Neural crest cell (in vitro differentiated cells): ENCODE measurements around the gene SLC25A13. TPM values are rescaled to one million over a fixed set of nuclear protein-coding genes. Genes with fewer than 3 reads are reported as not detected.

Experiments used
- DNase-seq: peaks from one replicate; pipeline ENCODE4 v3.0.0; 2021; ENCODE audit warnings: low read depth, mixed read lengths, low spot score
- H3K27ac Mint-ChIP-seq: one replicate; pipeline ENCODE4 v1.8.0; 2021; ENCODE audit warnings: mild to moderate bottlenecking, mixed read lengths; ENCODE audit not compliant: unreplicated experiment
- H3K27me3 Mint-ChIP-seq: 2 replicates; pipeline ENCODE4 v1.8.0; 2021; ENCODE audit warnings: low read depth, mild to moderate bottlenecking, mixed read lengths
- H3K36me3 Mint-ChIP-seq: 2 replicates; pipeline ENCODE4 v1.8.0; 2021; ENCODE audit warnings: low read depth, mild to moderate bottlenecking, mixed read lengths
- H3K4me1 Mint-ChIP-seq: 2 replicates; pipeline ENCODE4 v1.8.0; 2021; ENCODE audit warnings: mixed read lengths
- H3K4me3 Mint-ChIP-seq: one replicate; pipeline ENCODE4 v1.8.0; 2021; ENCODE audit warnings: mild to moderate bottlenecking, mixed read lengths
- H3K9me3 Mint-ChIP-seq: 2 replicates; pipeline ENCODE4 v1.8.0; 2021; ENCODE audit warnings: mixed read lengths
- total RNA-seq: library from RNA; stranded (reverse); gene quantifications from 2 replicates; pipeline ENCODE4 v1.2.1, GENCODE V29; 2021
- TF ChIP-seq, protein P1 (sequence below): fragments of 200-600 bp; sonication (generic); conservative IDR thresholded peaks from 2 replicates; pipeline ENCODE4 v1.5.0; 2021; ENCODE audit warnings: antibody characterized with exemption, mild to moderate bottlenecking

SLC25A13 gene
- total RNA-seq, 1 donor from 2014 or later, result 68.3 TPM

DNA sequence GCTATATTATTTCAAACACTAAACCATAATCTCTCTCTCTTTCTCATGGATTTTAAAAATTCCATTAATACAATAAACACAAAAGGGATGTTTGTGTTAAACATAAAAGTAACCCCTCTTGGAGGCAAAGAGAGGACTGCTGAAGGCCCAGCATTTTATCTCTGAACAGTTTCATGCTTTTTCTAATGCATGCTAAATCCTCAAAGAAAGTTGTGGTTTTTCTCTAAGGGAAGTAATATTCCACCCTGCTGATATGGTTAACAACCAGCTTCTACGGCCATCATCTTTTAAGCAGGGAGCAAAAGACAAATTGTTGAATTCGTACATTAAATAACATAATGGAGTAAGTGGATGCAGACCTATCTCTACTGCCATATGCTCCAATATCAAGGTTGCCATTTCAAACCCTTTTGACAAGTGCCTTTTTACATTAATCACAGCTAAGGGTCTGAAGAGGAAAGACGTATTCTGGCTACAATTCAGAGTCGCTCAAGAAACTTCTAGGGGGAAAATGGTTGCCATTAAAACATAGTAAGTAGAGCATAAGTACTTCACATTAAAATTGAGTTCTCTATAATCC lies 103.1 kb downstream of the SLC25A13 start:
- Mint-ChIP-seq H3K9me3 (peaks cover 5% of the 10 kb centered on the region), H3K4me1 (peaks cover 4% of the 10 kb centered on the region), H3K27me3 (no peaks in the 10 kb centered on the region), H3K36me3 (peaks cover 5% of the 10 kb centered on the region), H3K4me3 (no peak overlapping the region), H3K27ac (no peak overlapping the region)
- DNase-seq, result no peak
- TF ChIP-seq, protein P1, sequence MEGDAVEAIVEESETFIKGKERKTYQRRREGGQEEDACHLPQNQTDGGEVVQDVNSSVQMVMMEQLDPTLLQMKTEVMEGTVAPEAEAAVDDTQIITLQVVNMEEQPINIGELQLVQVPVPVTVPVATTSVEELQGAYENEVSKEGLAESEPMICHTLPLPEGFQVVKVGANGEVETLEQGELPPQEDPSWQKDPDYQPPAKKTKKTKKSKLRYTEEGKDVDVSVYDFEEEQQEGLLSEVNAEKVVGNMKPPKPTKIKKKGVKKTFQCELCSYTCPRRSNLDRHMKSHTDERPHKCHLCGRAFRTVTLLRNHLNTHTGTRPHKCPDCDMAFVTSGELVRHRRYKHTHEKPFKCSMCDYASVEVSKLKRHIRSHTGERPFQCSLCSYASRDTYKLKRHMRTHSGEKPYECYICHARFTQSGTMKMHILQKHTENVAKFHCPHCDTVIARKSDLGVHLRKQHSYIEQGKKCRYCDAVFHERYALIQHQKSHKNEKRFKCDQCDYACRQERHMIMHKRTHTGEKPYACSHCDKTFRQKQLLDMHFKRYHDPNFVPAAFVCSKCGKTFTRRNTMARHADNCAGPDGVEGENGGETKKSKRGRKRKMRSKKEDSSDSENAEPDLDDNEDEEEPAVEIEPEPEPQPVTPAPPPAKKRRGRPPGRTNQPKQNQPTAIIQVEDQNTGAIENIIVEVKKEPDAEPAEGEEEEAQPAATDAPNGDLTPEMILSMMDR, result no peak

DNA sequence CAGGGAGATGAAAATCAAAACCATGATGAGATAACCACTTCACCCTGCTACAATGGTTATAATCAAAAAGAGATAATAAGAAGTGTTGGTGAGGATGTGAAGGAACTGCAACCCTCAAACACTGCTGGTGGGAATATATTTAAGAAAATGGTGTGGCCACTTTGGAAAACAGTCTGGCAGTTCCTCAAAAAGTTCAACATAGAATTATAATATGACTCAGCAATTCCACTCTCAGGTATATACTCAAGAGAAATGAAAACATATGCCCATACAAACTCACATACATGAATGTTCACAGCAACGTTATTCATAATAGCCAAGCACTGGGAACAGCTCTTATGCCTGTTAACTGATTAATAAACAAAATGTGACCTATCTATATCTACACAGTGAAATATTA lies 104.8 kb downstream of the SLC25A13 start:
- Mint-ChIP-seq H3K4me1 (no peaks in the 10 kb centered on the region), H3K4me3 (no peak overlapping the region), H3K27ac (no peak overlapping the region), H3K9me3 (peaks cover 5% of the 10 kb centered on the region), H3K27me3 (no peaks in the 10 kb centered on the region), H3K36me3 (peaks cover 5% of the 10 kb centered on the region)
- TF ChIP-seq, protein P1, result no peak
- DNase-seq, result no peak

DNA sequence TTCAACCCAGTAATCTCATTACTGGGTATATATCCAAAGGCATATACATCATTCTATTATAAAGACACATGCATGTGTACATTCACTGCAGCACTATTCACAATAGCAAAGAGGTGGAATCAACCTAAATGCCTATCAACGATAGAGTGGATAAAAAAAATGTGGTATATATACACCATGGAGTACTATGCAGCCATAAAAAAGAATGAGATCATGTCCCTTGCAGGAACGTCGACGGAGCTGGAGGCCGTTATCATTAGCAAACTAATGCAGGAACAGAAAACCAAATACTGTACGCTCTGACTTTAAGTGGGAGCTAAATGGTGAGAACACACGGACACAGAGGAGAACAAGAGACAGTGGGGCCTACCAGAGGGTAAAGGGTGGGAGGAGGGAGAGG lies 105.5 kb downstream of the SLC25A13 start:
- H3K27ac Mint-ChIP-seq, result no peak overlapping the region
- H3K4me1 Mint-ChIP-seq, result no peaks in the 10 kb centered on the region
- H3K4me3 Mint-ChIP-seq, result no peak overlapping the region
- H3K9me3 Mint-ChIP-seq, result peaks cover 5% of the 10 kb centered on the region
- TF ChIP-seq, protein P1, result no peak
- DNase-seq, result no peak
- H3K27me3 Mint-ChIP-seq, result no peaks in the 10 kb centered on the region
- H3K36me3 Mint-ChIP-seq, result peaks cover 5% of the 10 kb centered on the region

DNA sequence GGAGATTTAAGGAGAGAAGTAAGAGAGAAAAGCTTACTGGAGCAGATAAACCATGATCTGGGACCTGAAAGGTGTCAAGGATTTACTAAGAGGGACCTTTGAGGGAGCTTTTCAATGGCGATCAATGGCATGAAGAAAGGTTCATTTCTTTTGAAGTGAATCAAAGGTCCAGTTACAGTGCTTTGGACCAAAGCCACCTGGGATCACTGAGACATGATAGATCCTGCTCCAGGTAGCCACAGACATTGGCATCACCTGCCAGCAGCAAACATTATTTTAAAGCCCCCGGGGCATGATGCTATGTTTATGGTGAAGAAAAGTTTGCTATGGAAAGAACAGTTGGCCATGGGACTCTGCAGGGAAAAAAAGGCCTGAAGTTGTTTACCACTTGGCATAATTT lies 109.4 kb downstream of the SLC25A13 start:
- no peaks in the 10 kb centered on the region for H3K4me1 Mint-ChIP-seq
- H3K27ac Mint-ChIP-seq, result no peak overlapping the region
- H3K36me3 Mint-ChIP-seq, result peaks cover 5% of the 10 kb centered on the region
- H3K4me3 Mint-ChIP-seq, result no peak overlapping the region
- no peaks in the 10 kb centered on the region for H3K27me3 Mint-ChIP-seq
- DNase-seq, result no peak
- H3K9me3 Mint-ChIP-seq, result peaks cover 5% of the 10 kb centered on the region
- TF ChIP-seq, protein P1, result no peak

DNA sequence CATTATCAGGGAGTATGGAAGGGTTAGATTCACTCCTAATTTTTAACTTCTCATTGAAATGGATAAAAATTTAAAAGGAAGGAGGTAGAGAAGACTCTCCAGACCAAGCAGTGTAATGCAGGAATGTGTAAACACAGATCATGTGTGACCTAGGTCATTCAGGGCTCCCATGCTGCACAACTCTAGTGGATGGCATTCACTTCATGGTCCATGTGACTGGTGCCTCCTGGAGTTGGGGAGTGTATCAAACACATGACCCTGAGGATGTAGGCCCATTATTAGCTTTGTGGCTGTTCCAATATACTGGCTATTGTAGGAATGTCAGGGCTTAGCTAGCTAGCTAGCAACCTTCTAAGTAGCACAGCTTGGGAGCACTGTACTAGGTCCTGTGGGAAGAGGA lies 109.9 kb downstream of the SLC25A13 start:
- Mint-ChIP-seq H3K27ac (no peak overlapping the region), H3K27me3 (no peaks in the 10 kb centered on the region)

More for the DNA sequence above, 109.9 kb downstream of the SLC25A13 start:
- H3K9me3 Mint-ChIP-seq, result peaks cover 5% of the 10 kb centered on the region
- H3K4me1 Mint-ChIP-seq, result no peaks in the 10 kb centered on the region
- no peak for DNase-seq
- no peak overlapping the region for H3K4me3 Mint-ChIP-seq
- TF ChIP-seq, protein P1, result no peak
- peaks cover 5% of the 10 kb centered on the region for H3K36me3 Mint-ChIP-seq
